Astrocyte (in vitro differentiated cells and primary cell): Measurements from ENCODE around the gene CLDN12. TPM values are rescaled to one million over a fixed set of nuclear protein-coding genes. Genes with fewer than 3 reads are reported as not detected.

Experiments
- DNase-seq: peaks from one replicate; pipeline ENCODE4 v3.0.0-alpha.2; 2010; ENCODE audit warnings: low read depth
- FAIRE-seq: peaks from 2 replicates; lab custom pipeline; 2011; peaks lifted over from hg19 to GRCh38; lab: Jason Lieb, UNC
- H2AFZ ChIP-seq: 2 replicates; pipeline ENCODE4 v1.6.0; 2012; ENCODE audit warnings: low read depth, low read length, inconsistent platforms
- H3K27ac ChIP-seq: 2 replicates; pipeline ENCODE4 v1.5.1; 2011; ENCODE audit warnings: low read depth, low read length, inconsistent platforms
- H3K27me3 ChIP-seq: 2 replicates; pipeline ENCODE4 v1.6.0; 2011; ENCODE audit warnings: low read length, inconsistent platforms; ENCODE audit not compliant: insufficient read depth
- H3K36me3 ChIP-seq: 2 replicates; pipeline ENCODE4 v1.5.1; 2011; ENCODE audit warnings: low read length, inconsistent platforms; ENCODE audit not compliant: insufficient read depth
- H3K4me1 ChIP-seq: 2 replicates; pipeline ENCODE4 v1.5.1; 2011; ENCODE audit warnings: low read length, inconsistent platforms; ENCODE audit not compliant: insufficient read depth
- H3K4me2 ChIP-seq: 2 replicates; pipeline ENCODE4 v1.6.0; 2012; ENCODE audit warnings: low read length, inconsistent platforms
- H3K4me3 ChIP-seq: 2 replicates; pipeline ENCODE4 v1.5.1; 2011; ENCODE audit warnings: low read depth, mild to moderate bottlenecking, low read length, inconsistent platforms; ENCODE audit not compliant: insufficient read depth
- H3K79me2 ChIP-seq: 2 replicates; pipeline ENCODE4 v1.6.0; 2012; ENCODE audit warnings: mild to moderate bottlenecking, low read length, inconsistent platforms; ENCODE audit not compliant: insufficient read depth
- H3K9ac ChIP-seq: 2 replicates; pipeline ENCODE4 v1.6.0; 2012; ENCODE audit warnings: mild to moderate bottlenecking, low read length, inconsistent platforms
- H3K9me3 ChIP-seq: 2 replicates; pipeline ENCODE4 v1.5.1; 2012; ENCODE audit warnings: low read depth, mild to moderate bottlenecking, low read length, inconsistent platforms; ENCODE audit not compliant: insufficient read depth
- H4K20me1 ChIP-seq: 2 replicates; pipeline ENCODE4 v1.6.0; 2012; ENCODE audit warnings: low read length, inconsistent platforms; ENCODE audit not compliant: insufficient read depth
- H3K27ac Mint-ChIP-seq: one replicate; pipeline ENCODE4 v1.8.0; 2021; ENCODE audit warnings: mild to moderate bottlenecking, mixed read lengths; ENCODE audit not compliant: unreplicated experiment
- H3K27me3 Mint-ChIP-seq: one replicate; pipeline ENCODE4 v1.8.0; 2021; ENCODE audit warnings: low read depth, mixed read lengths; ENCODE audit not compliant: unreplicated experiment
- H3K36me3 Mint-ChIP-seq: one replicate; pipeline ENCODE4 v1.8.0; 2021; ENCODE audit warnings: low read depth, mixed read lengths; ENCODE audit not compliant: unreplicated experiment
- H3K4me1 Mint-ChIP-seq: one replicate; pipeline ENCODE4 v1.8.0; 2021; ENCODE audit warnings: low read depth, mixed read lengths; ENCODE audit not compliant: unreplicated experiment
- H3K4me3 Mint-ChIP-seq: one replicate; pipeline ENCODE4 v1.8.0; 2021; ENCODE audit warnings: mild to moderate bottlenecking, moderate library complexity, mixed read lengths; ENCODE audit not compliant: unreplicated experiment
- H3K9me3 Mint-ChIP-seq: one replicate; pipeline ENCODE4 v1.8.0; 2021; ENCODE audit warnings: mild to moderate bottlenecking, mixed read lengths; ENCODE audit not compliant: unreplicated experiment
- CTCF ChIP-seq: IDR thresholded peaks from 2 replicates; pipeline ENCODE4 v1.5.1; 2011; ENCODE audit warnings: low read depth, mild to moderate bottlenecking, inconsistent platforms, low read length, moderate library complexity; ENCODE audit not compliant: insufficient read depth
- EZH2 ChIP-seq: IDR thresholded peaks from 2 replicates; pipeline ENCODE4 v1.6.1; 2012; ENCODE audit warnings: mild to moderate bottlenecking, low read length, inconsistent platforms; ENCODE audit not compliant: insufficient read depth
- total RNA-seq: library from RNA; stranded (reverse); gene quantifications from 2 replicates; pipeline ENCODE4 v1.2.1, GENCODE V29; 2021

The CLDN12 gene
- total RNA-seq, 1 donor from 2014 or later: 42.8 TPM

GRCh38 chr7:90401989-90402388, 1.3 kb upstream of the CLDN12 start:
- no peak overlapping the region for H3K4me2 ChIP-seq
- peaks cover 2% of the 10 kb centered on the region for H3K4me1 Mint-ChIP-seq
- no peak overlapping the region for H3K27ac ChIP-seq
- no peaks in the 10 kb centered on the region for H3K27me3 ChIP-seq
- DNase-seq: no peak
- no peak overlapping the region for H3K4me3 ChIP-seq
- FAIRE-seq: no peak
- no peak overlapping the region for H2AFZ ChIP-seq
- no peak overlapping the region for H3K4me3 Mint-ChIP-seq
- no peak overlapping the region for H3K9ac ChIP-seq
- peaks cover 3% of the 10 kb centered on the region for H4K20me1 ChIP-seq
- H3K4me1 ChIP-seq: peaks cover 3% of the 10 kb centered on the region
- no peaks in the 10 kb centered on the region for H3K9me3 ChIP-seq
- H3K36me3 ChIP-seq: peaks cover 10% of the 10 kb centered on the region
- peaks cover 25% of the 10 kb centered on the region for H3K79me2 ChIP-seq
- TF ChIP-seq CTCF: no peak
- no peak for TF ChIP-seq EZH2
- H3K9me3 Mint-ChIP-seq: peaks cover 1% of the 10 kb centered on the region
- no peaks in the 10 kb centered on the region for H3K36me3 Mint-ChIP-seq
- H3K27me3 Mint-ChIP-seq: peaks cover 4% of the 10 kb centered on the region
- H3K27ac Mint-ChIP-seq: no peak overlapping the region

- Histone ChIP-seq H3K27me3 (no peaks in the 10 kb centered on the region), H3K36me3 (peaks cover 10% of the 10 kb centered on the region), H3K4me2 (peak overlapping the region; percentile 94), H3K9ac (peak overlapping the region; percentile 97), H3K9me3 (no peaks in the 10 kb centered on the region), H3K79me2 (peaks cover 25% of the 10 kb centered on the region), H3K4me3 (peak overlapping the region; percentile 93), H2AFZ (peak overlapping the region; percentile 90), H3K4me1 (peaks cover 3% of the 10 kb centered on the region), H3K27ac (peak overlapping the region; percentile 99), H4K20me1 (peaks cover 9% of the 10 kb centered on the region)
- peak overlapping the region; percentile 100 for H3K27ac Mint-ChIP-seq
- peaks cover 1% of the 10 kb centered on the region for H3K9me3 Mint-ChIP-seq
- H3K36me3 Mint-ChIP-seq: peaks cover 2% of the 10 kb centered on the region
- TF ChIP-seq EZH2 (no peak), CTCF (no peak)
- peaks cover 2% of the 10 kb centered on the region for H3K4me1 Mint-ChIP-seq
- H3K27me3 Mint-ChIP-seq: peaks cover 4% of the 10 kb centered on the region
- DNase-seq (no peak), FAIRE-seq (no peak)
- peak overlapping the region; percentile 99 for H3K4me3 Mint-ChIP-seq
Observed at GRCh38 chr7:90402785-90403173, 482 bp upstream of the CLDN12 start.

GRCh38 chr7:90404777-90405176, 1.5 kb downstream of the CLDN12 start:
- H3K4me3 ChIP-seq: no peak overlapping the region
- TF ChIP-seq EZH2 (no peak), CTCF (no peak)
- peak overlapping the region; percentile 94 for H3K4me2 ChIP-seq
- Mint-ChIP-seq H3K4me1 (peaks cover 2% of the 10 kb centered on the region), H3K9me3 (no peaks in the 10 kb centered on the region), H3K27ac (no peak overlapping the region), H3K27me3 (peaks cover 4% of the 10 kb centered on the region), H3K36me3 (peaks cover 4% of the 10 kb centered on the region), H3K4me3 (peak overlapping the region; percentile 99)
- no peak overlapping the region for H3K27ac ChIP-seq
- peaks cover 25% of the 10 kb centered on the region for H3K79me2 ChIP-seq
- H3K27me3 ChIP-seq: no peaks in the 10 kb centered on the region
- DNase-seq (no peak), FAIRE-seq (no peak)
- H3K9me3 ChIP-seq: no peaks in the 10 kb centered on the region
- H3K36me3 ChIP-seq: peaks cover 16% of the 10 kb centered on the region
- H3K9ac ChIP-seq: no peak overlapping the region
- no peak overlapping the region for H2AFZ ChIP-seq
- peaks cover 12% of the 10 kb centered on the region for H4K20me1 ChIP-seq
- peaks cover 3% of the 10 kb centered on the region for H3K4me1 ChIP-seq
